SU-DHL-6 (cell line): ENCODE measurements around the gene EYA2.

Experiments
- CTCF ChIP-seq: fragments of 200-600 bp; sonication (generic); IDR thresholded peaks from one replicate; pipeline ENCODE4 v1.5.1; 2017; ENCODE audit warnings: antibody characterized with exemption, mild to moderate bottlenecking, low read length, moderate library complexity; ENCODE audit not compliant: insufficient read depth, poor library complexity, severe bottlenecking
- EZH2phosphoT487 ChIP-seq: fragments of 200-600 bp; sonication (generic), shearing (Covaris generic); conservative IDR thresholded peaks from 2 replicates; pipeline ENCODE4 v1.6.1; 2018; ENCODE audit warnings: mild to moderate bottlenecking, antibody characterized with exemption, low read length, moderate library complexity, mixed read lengths

GRCh38 chr20:46938434-46938833, 43.8 kb downstream of the EYA2 start:
- TF ChIP-seq CTCF (no peak), EZH2phosphoT487 (no peak)
